IMR-90 (cell line): Measurements from ENCODE around the gene MROH7. TPM values are rescaled to one million over a fixed set of nuclear protein-coding genes. Genes with fewer than 3 reads are reported as not detected.

Experiments
- ATAC-seq: fragments of 200-7000 bp; cut with Tn5 transposase; 2 replicates; pipeline ENCODE4 v1.9.1; 2020; ENCODE audit warnings: low read depth, mild to moderate bottlenecking, moderate library complexity
- BruUV-seq: library from RNA; stranded (reverse); fragments of 400-500 nt; replicated peaks from 2 replicates; lab custom pipeline; 2021; lab: Mats Ljungman, UMichigan
- CTCF ChIA-PET: fragments of 300-600 bp; formaldehyde crosslinking; extraction: SDS; loops from one replicate; lab custom pipeline; 2021; ENCODE audit warnings: antibody characterized with exemption; lab: Yijun Ruan, JAX
- POLR2A ChIA-PET: fragments of 300-600 bp; sonication (Branson Sonifier 250); formaldehyde crosslinking; loops from one replicate; lab custom pipeline; 2022; ENCODE audit warnings: antibody characterized with exemption; ENCODE audit not compliant: unreplicated experiment; lab: Charles Lee
- DNase-seq: peaks from one replicate; pipeline ENCODE4 v3.0.0; 2013
- H2AFZ ChIP-seq: replicated peaks from 2 replicates; pipeline ENCODE3; 2013; ENCODE audit warnings: low read length, mild to moderate bottlenecking; ENCODE audit not compliant: poor library complexity
- H2AK5ac ChIP-seq: 2 replicates; pipeline ENCODE4 v1.6.1; 2013; ENCODE audit warnings: low read depth, low read length, inconsistent platforms
- H2AK9ac ChIP-seq: replicated peaks from 2 replicates; pipeline ENCODE3; 2013; ENCODE audit warnings: mild to moderate bottlenecking, low read depth, low read length, moderate library complexity; ENCODE audit not compliant: poor library complexity
- H2BK120ac ChIP-seq: 2 replicates; pipeline ENCODE4 v1.6.1; 2013; ENCODE audit warnings: low read depth, low read length, inconsistent platforms
- H2BK15ac ChIP-seq: 3 replicates; pipeline ENCODE4 v1.6.1; 2013; ENCODE audit warnings: low read depth, low read length, inconsistent platforms
- H2BK20ac ChIP-seq: 2 replicates; pipeline ENCODE4 v1.6.1; 2013; ENCODE audit warnings: low read depth, mild to moderate bottlenecking, inconsistent platforms, low read length, moderate library complexity
- H2BK5ac ChIP-seq: 2 replicates; pipeline ENCODE4 v1.6.1; 2013; ENCODE audit warnings: mild to moderate bottlenecking, low read depth, low read length, inconsistent platforms; ENCODE audit not compliant: poor library complexity, severe bottlenecking
- H3K14ac ChIP-seq: replicated peaks from 2 replicates; pipeline ENCODE4 v1.6.1; 2013; ENCODE audit warnings: low read depth, low read length, inconsistent platforms
- H3K18ac ChIP-seq: 2 replicates; pipeline ENCODE4 v1.6.1; 2013; ENCODE audit warnings: low read depth, low read length, control low read depth
- H3K23ac ChIP-seq: 2 replicates; pipeline ENCODE4 v1.6.1; 2013; ENCODE audit warnings: low read depth, low read length, inconsistent platforms
- H3K27ac ChIP-seq: 2 replicates; pipeline ENCODE4 v1.5.1; 2013; ENCODE audit warnings: mild to moderate bottlenecking, control low read depth, low read length; ENCODE audit not compliant: insufficient read depth
- H3K27me3 ChIP-seq: 2 replicates; pipeline ENCODE4 v1.6.1; 2013; ENCODE audit warnings: low read length; ENCODE audit not compliant: control insufficient read depth, insufficient read depth
- H3K36me3 ChIP-seq: 2 replicates; pipeline ENCODE4 v1.6.1; 2013; ENCODE audit warnings: low read length, mixed read lengths; ENCODE audit not compliant: control insufficient read depth, insufficient read depth
- H3K4ac ChIP-seq: 2 replicates; pipeline ENCODE4 v1.6.1; 2013; ENCODE audit warnings: low read depth, low read length, inconsistent platforms
- H3K4me1 ChIP-seq: 2 replicates; pipeline ENCODE4 v1.6.1; 2013; ENCODE audit warnings: low read length, mixed read lengths; ENCODE audit not compliant: control insufficient read depth, insufficient read depth
- H3K4me2 ChIP-seq: 2 replicates; pipeline ENCODE4 v1.6.1; 2013; ENCODE audit warnings: low read depth, mild to moderate bottlenecking, control low read depth, low read length, moderate library complexity
- H3K4me3 ChIP-seq: 2 replicates; pipeline ENCODE4 v1.5.1; 2013; ENCODE audit warnings: low read depth, mild to moderate bottlenecking, control low read depth, low read length, moderate library complexity; ENCODE audit not compliant: insufficient read depth
- H3K56ac ChIP-seq: 2 replicates; pipeline ENCODE4 v1.6.1; 2013; ENCODE audit warnings: low read length, inconsistent platforms; ENCODE audit not compliant: insufficient read depth; ENCODE audit errors: extremely low read depth
- H3K79me1 ChIP-seq, 2 experiments: 2 replicates each; pipeline ENCODE4 v1.6.1; 2013; ENCODE audit warnings: low read length in 2 of 2, inconsistent platforms in 1 of 2, low read depth in 1 of 2
- H3K9ac ChIP-seq: 2 replicates; pipeline ENCODE4 v1.6.1; 2013; ENCODE audit warnings: low read depth, low read length, control low read depth
- H3K9me1 ChIP-seq: 2 replicates; pipeline ENCODE4 v1.6.1; 2013; ENCODE audit warnings: low read length, inconsistent platforms; ENCODE audit not compliant: insufficient read depth
- H3K9me3 ChIP-seq: 2 replicates; pipeline ENCODE4 v1.6.1; 2013; ENCODE audit warnings: low read length; ENCODE audit not compliant: control insufficient read depth, insufficient read depth
- H4K20me1 ChIP-seq: 2 replicates; pipeline ENCODE4 v1.6.1; 2013; ENCODE audit warnings: low read length, inconsistent platforms; ENCODE audit not compliant: insufficient read depth
- H4K5ac ChIP-seq: 2 replicates; pipeline ENCODE4 v1.6.1; 2013; ENCODE audit warnings: mild to moderate bottlenecking, low read depth, low read length, control low read depth
- H4K8ac ChIP-seq, 2 experiments: 2 replicates each; pipeline ENCODE4 v1.6.1; 2013; ENCODE audit warnings: low read depth in 2 of 2, low read length in 2 of 2, control low read depth in 1 of 2, inconsistent platforms in 1 of 2
- H4K91ac ChIP-seq: 2 replicates; pipeline ENCODE4 v1.6.1; 2013; ENCODE audit warnings: low read depth, low read length, inconsistent platforms; ENCODE audit not compliant: insufficient read depth
- BHLHE40 ChIP-seq: fragments of 150-350 bp; IDR thresholded peaks from 2 replicates; pipeline ENCODE4 v1.6.1; 2016; ENCODE audit warnings: mild to moderate bottlenecking, low read depth, low read length
- CHD1 ChIP-seq: IDR thresholded peaks from 2 replicates; pipeline ENCODE4 v1.6.1; 2012; ENCODE audit warnings: low read depth, low read length, improper control_type of control experiment
- CTCF ChIP-seq: conservative IDR thresholded peaks from 2 replicates; pipeline ENCODE4 v1.5.1; 2012; ENCODE audit warnings: mild to moderate bottlenecking, low read depth, low read length, improper control_type of control experiment
- ELK1 ChIP-seq: fragments of 150-350 bp; IDR thresholded peaks from 2 replicates; pipeline ENCODE4 v1.6.1; 2016; ENCODE audit warnings: low read depth, mild to moderate bottlenecking, low read length, moderate library complexity, borderline replicate concordance
- FOS ChIP-seq: fragments of 150-350 bp; IDR thresholded peaks from 2 replicates; pipeline ENCODE4 v1.6.1; 2016; ENCODE audit warnings: low read depth, low read length
- MAFK ChIP-seq: IDR thresholded peaks from 2 replicates; pipeline ENCODE4 v1.6.1; 2012; ENCODE audit warnings: low read depth, low read length, improper control_type of control experiment
- MAZ ChIP-seq: IDR thresholded peaks from 2 replicates; pipeline ENCODE4 v1.6.1; 2012; ENCODE audit warnings: low read depth, mild to moderate bottlenecking, low read length, improper control_type of control experiment, moderate library complexity, borderline replicate concordance
- MXI1 ChIP-seq: IDR thresholded peaks from 2 replicates; pipeline ENCODE4 v1.6.1; 2012; ENCODE audit warnings: low read depth, mild to moderate bottlenecking, low read length, moderate library complexity, borderline replicate concordance
- NFE2L2 ChIP-seq: fragments of 150-350 bp; IDR thresholded peaks from 2 replicates; pipeline ENCODE4 v1.6.1; 2016; ENCODE audit warnings: low read depth, mild to moderate bottlenecking, low read length
- RAD21 ChIP-seq: IDR thresholded peaks from 2 replicates; pipeline ENCODE4 v1.6.1; 2012; ENCODE audit warnings: low read length, improper control_type of control experiment
- RFX5 ChIP-seq: IDR thresholded peaks from 2 replicates; pipeline ENCODE4 v1.8.0; 2012; ENCODE audit warnings: low read depth, mild to moderate bottlenecking, low read length, moderate library complexity
- SMC3 ChIP-seq: fragments of 150-350 bp; IDR thresholded peaks from 2 replicates; pipeline ENCODE4 v1.6.1; 2016; ENCODE audit warnings: low read depth, mild to moderate bottlenecking, antibody characterized with exemption, low read length, moderate library complexity
- USF2 ChIP-seq: fragments of 150-350 bp; IDR thresholded peaks from 2 replicates; pipeline ENCODE4 v1.6.1; 2017; ENCODE audit warnings: mild to moderate bottlenecking, antibody characterized with exemption, low read length, low read depth
- WGBS, 2 experiments: methylation state at CpG; one replicate each; pipeline versions ENCODE4 v1.1.5 to v1.1.7; 2013; ENCODE audit warnings: missing lambda C conversion rate in 2 of 2; ENCODE audit not compliant: insufficient read length in 1 of 2; ENCODE audit errors: extremely low coverage in 2 of 2; 5-methylcytosine and 5-hydroxymethylcytosine counted together
- dilution Hi-C: fragments of 300-500 bp; cut with HindIII; formaldehyde crosslinking; loops from one replicate; pipeline ENCODE4 v1.14.3; 2018; ENCODE audit warnings: low sequenced_read_pairs; ENCODE audit not compliant: unreplicated experiment
- in situ Hi-C: fragments of 300-500 bp; cut with MboI; formaldehyde crosslinking; loops from 3 replicates; pipeline ENCODE4 v1.14.3; 2019; ENCODE audit warnings: low sequenced_read_pairs, inconsistent platforms, mixed read lengths
- intact Hi-C: fragments of 100-400 bp; cut with micrococcal nuclease; formaldehyde crosslinking; loops from 2 replicates; pipeline ENCODE4 v1.10.0; 2022
- polyA plus RNA-seq, 3 experiments: library from polyadenylated mRNA; depleted of rRNA; stranded (reverse); fragments of >200 nt; gene quantifications; 2 replicates each; pipeline ENCODE4 v1.2.3, GENCODE V29; 2012; ENCODE audit warnings: low replicate concordance in 1 of 3
- total RNA-seq: library from RNA; depleted of rRNA; stranded (reverse); fragments of >200 nt; gene quantifications from 2 replicates; pipeline ENCODE4 v1.2.3, GENCODE V29; 2012

MROH7 gene
- total and polyA plus RNA-seq, 2 of the 4 experiments (the other 2 are of a cell fraction), result not detected

GRCh38 chr1:54606990-54607325 lies 34.6 kb upstream of the MROH7 start:
- Histone ChIP-seq H4K91ac (no peak overlapping the region), H3K23ac (no peak overlapping the region), H4K5ac (no peak overlapping the region), H3K9ac (no peak overlapping the region), H3K4ac (no peak overlapping the region), H2AFZ (no peak overlapping the region), H3K9me1 (peaks cover 5% of the 10 kb centered on the region), H4K20me1 (no peaks in the 10 kb centered on the region), H3K79me1 (no peaks in the 10 kb centered on the region), H3K4me1 (no peaks in the 10 kb centered on the region), H2BK20ac (no peak overlapping the region), H3K27me3 (no peaks in the 10 kb centered on the region), H2AK5ac (no peak overlapping the region), H3K56ac (no peak overlapping the region), H2BK15ac (no peak overlapping the region), H3K36me3 (no peaks in the 10 kb centered on the region), H3K27ac (no peak overlapping the region), H2BK5ac (no peak overlapping the region), H2AK9ac (no peak overlapping the region), H3K9me3 (no peaks in the 10 kb centered on the region), H4K8ac (no peak overlapping the region), H2BK120ac (no peak overlapping the region), H3K18ac (no peak overlapping the region), H3K4me3 (no peak overlapping the region), H3K14ac (no peak overlapping the region), H3K4me2 (no peak overlapping the region)
- in situ Hi-C loops, result no loop called here
- dilution Hi-C loops, result no loop called here
- TF ChIP-seq USF2, result no peak
- no peak for TF ChIP-seq BHLHE40
- TF ChIP-seq ELK1, result no peak
- no peak for TF ChIP-seq RAD21
- TF ChIP-seq MAFK, result no peak
- no peak for TF ChIP-seq MXI1
- TF ChIP-seq MAZ, result no peak
- TF ChIP-seq RFX5, result no peak
- TF ChIP-seq CTCF, result no peak
- TF ChIP-seq CHD1, result no peak
- TF ChIP-seq FOS, result no peak
- no peak for TF ChIP-seq SMC3
- TF ChIP-seq NFE2L2, result no peak
- ChIA-PET CTCF (no interaction called here), POLR2A (no interaction called here)
- WGBS, 2 experiments, result 80% methylated on average over 2 of the region's 13 CpGs; no CpG with 5 or more reads in 1 of the 2 experiments
- DNase-seq (no peak), ATAC-seq (no peak)
- no TSS peak for BruUV-seq
- intact Hi-C loops, result no loop called here
